ENCODE measurements around the gene PROX2.

- TF ChIP-seq CTCF (IDR thresholded peaks at IDR 0.05; ENCODE audit: borderline replicate concordance, extremely low read depth, low read length, poor library complexity, severe bottlenecking) = no peak
- TF ChIP-seq EZH2 (IDR thresholded peaks at IDR 0.05; ENCODE audit: borderline replicate concordance, low read depth, low read length, severe bottlenecking) = no peak
Measured at GRCh38 chr14:74867673-74868072, 8.3 kb downstream of the PROX2 start.
